DMS 273 treated with DMSO at 0.1 percent for 48 hours (cell line): ENCODE results near the gene ZNF782.
"Not testable (repeated sequence)": the region's sequence is repeated elsewhere in the genome, so short reads cannot be mapped to it uniquely, and the experiment has no call there.

Experiments used
- DNase-seq: peaks from one replicate; lab custom pipeline; 2025; lab: John Stamatoyannopoulos, UW

The ZNF782 gene

DNA sequence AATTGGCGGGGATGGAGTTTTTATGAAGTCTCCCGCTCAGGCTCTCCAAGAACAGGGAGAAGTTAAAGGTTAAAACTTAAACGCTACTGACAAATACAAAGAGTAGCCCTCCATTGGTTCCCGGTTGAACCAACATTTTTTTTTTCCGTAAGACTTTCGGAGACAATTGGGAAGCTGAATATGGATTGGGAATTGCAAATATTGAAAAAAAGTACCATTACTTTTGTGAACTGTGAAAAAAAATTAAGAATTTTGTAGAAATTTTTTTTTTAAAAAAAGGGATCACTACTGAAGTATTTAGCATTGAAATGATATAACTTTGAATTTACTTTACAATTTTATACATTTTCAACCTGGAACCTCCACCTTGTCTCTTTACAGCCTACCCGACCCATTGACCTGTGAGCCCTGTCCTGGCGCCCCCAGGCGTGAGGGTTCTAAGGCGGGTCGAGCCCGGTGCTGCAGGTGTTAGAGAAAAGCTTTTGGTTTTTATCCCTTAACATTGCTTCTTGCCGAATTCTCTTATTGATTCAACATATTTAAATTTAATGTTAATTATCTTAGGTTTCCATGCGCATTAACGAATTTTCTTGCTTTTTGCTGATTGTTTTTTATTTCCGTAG lies 448 bp upstream of the ZNF782 start:
- DNase-seq = no peak

DNA sequence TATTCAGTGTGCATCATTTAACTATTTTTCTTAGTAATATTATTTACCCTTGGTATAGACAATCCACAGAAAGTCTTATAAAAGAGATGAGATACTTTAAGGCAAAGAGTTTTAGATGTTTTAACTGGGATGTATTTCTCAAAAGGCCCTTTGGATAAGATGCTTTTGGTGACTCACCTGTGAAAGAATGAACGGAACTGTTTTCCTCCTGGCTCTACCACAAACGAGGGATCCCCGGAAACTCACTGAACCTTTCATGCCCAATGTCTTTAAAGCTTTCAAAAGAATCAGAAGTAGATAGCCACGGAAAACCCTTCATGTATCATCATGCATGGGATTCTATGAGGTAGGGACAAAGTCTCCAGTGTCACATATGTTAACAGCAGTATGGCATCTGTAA lies 1.6 kb downstream of the ZNF782 start:
- DNase-seq = no peak

DNA sequence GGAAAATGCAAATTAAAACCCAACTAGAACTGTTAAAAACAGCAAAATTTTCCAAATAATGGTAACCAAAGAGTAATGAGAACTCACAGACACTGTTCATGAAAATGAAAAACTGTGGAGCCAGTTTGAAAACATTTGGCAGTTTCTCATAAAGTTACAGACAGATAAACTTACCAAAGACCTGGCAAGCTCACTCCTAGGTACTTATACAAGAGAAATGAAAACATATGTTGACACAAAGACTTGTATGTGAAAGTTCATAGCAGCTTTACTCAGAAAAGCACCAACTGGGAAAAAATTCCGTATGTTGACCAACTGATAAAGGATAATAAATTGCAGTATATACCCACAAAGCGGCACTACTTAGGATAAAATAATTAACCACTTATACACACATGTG lies 10.3 kb downstream of the ZNF782 start:
- DNase-seq = no peak

DNA sequence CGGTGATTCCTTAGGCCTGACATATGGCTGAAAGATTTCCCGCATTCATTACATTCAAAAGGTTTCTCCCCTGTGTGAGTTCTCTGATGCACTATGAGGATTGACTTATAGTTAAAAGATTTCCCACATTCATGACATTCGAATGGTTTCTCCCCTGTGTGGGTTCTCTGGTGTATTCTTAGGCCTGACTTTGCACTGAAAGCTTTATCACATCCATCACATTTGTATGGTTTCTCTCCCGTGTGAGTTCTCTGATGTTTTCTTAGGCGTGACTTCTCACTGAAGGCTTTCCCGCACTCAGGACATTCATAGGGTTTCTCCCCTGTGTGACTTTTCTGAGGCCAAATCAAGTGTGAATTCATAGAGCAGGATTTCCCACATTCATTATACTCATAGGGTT lies 35.8 kb downstream of the ZNF782 start:
- DNase-seq = no peak

DNA sequence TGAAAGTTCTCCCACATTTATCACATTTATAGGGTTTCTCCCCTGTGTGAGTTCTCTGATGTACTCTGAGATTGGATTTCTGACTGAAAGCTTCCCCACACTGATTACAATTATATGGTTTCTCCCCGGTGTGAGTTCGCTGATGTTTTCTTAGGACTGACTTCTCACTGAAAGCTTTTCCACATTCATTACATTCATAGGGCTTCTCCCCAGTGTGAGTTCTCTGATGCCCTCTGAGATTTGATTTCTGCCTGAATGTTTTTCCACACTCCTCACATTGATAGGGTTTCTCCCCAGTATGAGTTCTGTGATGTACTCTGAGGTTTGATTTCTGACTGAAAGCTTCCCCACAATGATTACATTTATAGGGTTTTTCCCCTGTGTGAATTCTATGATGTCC lies 36.3 kb downstream of the ZNF782 start:
- no peak for DNase-seq

DNA sequence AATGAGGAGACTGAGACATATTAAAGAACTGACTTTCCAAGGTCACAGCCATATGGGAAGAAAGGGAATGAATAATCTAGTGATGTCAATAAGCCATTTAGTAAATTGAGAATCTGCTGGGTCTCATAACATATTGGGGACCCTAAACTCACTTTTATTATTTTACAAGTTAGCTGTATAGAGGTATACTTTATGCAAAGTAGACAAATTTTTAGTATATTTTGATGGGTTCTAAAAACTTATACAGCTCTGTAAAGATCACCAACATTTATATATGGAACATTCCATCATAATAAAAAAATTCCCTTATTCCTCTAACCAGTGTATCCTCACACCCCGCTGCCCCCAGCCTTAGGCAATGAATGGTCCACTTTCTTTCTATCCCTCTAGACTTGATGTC lies 40.7 kb downstream of the ZNF782 start:
- no peak for DNase-seq

DNA sequence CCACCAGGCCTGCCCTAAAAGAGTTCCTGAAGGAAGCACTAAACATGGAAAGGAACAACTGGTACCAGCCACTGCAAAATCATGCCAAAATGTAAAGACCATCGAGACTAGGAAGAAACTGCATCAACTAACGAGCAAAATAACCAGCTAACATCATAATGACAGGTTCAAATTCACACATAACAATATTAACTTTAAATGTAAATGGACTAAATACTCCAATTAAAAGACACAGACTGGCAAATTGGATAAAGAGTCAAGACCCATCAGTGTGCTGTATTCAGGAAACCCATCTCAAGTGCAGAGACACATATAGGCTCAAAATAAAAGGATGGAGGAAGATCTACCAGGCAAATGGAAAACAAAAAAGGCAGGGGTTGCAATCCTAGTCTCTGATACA lies 55.4 kb downstream of the ZNF782 start:
- DNase-seq = not testable (repeated sequence)

DNA sequence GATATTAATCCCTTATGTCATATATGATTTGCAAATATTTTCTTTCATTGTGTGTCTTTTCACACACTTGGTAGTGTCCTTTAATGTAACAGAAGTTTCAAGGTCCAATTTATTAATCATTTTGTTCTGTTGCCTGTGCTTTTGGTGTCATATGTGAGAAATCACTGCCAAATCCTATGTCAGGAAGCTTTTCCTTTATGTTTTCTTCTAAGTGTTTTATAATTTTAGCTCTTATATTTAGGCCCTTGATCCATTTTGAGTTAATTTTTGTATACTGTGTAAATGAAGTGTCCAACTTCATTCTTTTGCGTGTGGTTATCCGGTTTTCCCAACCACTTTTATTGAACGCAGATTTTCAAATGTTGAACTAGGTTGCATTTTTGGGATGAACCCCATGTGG lies 70.3 kb downstream of the ZNF782 start:
- DNase-seq = no peak

DNA sequence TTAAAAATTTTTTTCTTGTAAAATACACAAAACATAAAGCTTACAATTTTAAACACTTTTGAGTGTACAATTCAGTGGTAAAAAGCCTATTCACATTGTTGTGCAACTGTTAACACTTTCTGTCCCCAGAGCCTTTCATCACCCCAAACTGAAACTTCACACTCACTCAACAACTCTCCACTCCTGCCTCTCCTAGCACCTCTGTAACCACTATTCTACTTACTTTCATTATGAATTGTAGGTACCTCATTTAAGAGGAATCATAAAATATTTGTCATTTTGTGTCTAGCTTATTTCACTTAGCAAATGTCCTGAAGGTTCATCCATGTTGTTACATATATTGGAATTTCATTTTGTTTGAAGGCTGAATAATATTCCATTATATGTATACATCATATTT lies 72.1 kb downstream of the ZNF782 start:
- DNase-seq = no peak

DNA sequence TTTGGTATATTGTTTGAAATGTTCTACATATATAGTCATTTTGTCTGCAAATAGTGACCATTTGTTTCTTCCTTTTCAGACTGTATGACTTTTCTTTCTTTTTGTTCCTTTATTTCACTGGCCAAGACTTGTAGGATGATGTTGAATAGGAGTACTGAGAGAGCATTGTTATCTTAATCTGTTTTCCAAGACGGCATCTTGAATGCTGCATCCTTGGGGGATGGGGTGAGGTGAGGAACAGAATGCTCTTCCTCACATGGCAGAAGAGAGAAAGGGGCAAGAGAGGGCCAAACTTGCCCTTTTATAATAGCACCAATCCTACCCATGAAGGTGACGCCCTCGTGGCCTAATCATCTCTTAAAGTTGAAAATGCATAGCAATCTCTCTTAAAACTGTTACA lies 72.8 kb downstream of the ZNF782 start:
- DNase-seq = no peak

DNA sequence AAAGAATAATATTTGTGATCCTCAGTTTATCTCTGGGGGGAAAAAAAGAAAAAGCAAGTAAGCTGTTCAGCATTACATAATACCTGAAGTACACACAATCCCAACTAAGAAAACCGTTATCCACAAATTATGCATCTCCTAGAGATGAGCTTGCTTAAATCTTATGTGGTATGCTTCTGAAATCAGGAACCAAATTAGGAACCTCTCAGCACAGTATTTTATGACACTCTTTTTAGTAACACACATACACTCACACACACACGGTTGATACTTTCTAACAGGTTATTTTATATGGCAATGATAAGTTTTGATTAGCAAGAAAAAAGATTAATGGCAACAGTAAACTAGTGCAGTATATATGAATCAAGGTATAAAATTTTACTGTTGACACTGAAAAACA lies 75.2 kb downstream of the ZNF782 start:
- DNase-seq = no peak

DNA sequence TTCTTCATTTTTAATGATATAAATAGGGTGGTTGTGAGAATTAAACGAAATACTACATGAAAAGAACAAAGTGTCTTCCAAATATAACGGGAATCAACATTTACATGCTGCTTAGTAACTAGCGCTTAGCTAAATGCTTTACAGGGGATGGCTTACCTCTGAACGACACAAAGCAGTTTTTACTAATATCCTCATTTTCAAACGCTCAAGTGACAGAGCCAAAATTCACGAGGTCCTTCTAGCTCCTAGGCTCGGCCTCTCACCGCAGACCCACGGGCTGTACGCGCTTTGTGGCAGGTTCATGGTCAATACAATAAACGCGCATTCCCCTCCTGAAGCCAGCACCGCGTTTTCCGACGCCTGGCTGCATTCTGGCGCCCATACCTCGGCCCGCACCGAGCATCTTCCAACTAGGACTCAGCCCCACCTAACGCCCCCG lies 76.9 kb downstream of the ZNF782 start:
- DNase-seq = no peak

DNA sequence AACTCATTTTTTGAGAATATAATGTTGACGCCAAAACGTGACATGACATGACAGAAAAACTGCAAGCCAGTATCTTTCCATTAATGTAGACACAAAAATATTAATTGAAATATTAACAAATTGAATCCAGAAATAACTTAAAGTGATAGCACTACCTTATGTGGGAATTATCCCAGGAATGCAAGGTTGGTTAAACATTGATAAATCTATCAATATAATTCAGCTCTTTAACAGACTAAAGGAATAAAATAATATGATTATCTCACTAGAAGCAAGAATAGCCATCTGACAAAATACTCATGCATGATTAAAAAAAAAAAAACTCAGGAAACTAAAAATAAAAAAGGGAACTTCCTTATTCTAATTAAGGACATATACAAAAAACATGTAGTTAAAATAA lies 83.2 kb downstream of the ZNF782 start:
- DNase-seq = no peak

DNA sequence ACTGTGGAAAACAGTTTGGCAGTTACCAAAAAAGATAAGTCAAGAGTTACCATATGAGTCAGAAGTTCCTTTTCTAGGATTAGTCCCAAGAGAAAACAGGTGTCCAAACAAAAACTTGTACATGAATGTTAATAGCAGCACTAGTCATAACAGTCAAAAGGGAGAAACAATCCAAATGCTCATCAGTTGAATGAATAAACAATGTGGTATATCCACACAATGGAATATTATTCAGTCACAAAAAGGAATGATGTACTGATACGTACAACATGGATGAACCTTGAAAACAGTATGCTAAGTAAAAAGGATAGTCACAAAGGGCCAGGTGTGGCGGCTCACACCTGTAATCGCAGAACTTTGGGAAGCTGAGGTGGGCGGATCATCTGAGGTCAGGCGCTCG lies 84.3 kb downstream of the ZNF782 start:
- no peak for DNase-seq
